Measurements from ENCODE around the gene TPPP2.

- no peak for TF ChIP-seq CTCF (IDR thresholded peaks at IDR 0.05)
- no peak for TF ChIP-seq ZFX (IDR thresholded peaks at IDR 0.05; ENCODE audit: borderline replicate concordance)
Measured at GRCh38 chr14:20989471-20989786, 40.6 kb upstream of the TPPP2 start.
